Neuronal stem cell (in vitro differentiated cells): ENCODE measurements around the gene ZNF184. TPM values are rescaled to one million over a fixed set of nuclear protein-coding genes. Genes with fewer than 3 reads are reported as not detected.

Experiments used
- small RNA-seq: library from polyadenylated mRNA; stranded (forward); fragments of <200 nt; extraction: miRNeasy Mini kit (QIAGEN cat#:217004); gene quantifications from one replicate; pipeline ENCODE3, GENCODE V24; 2013; ENCODE audit not compliant: insufficient read depth

Gene ZNF184

Small RNA genes within 50 kb of the gene (small RNA-seq; reads per million reads assigned to genes)
- gene AL021918.1 (not detected), gene AL021918.2 (not detected), gene MCFD2P1 (not detected)
